Hematopoietic multipotent progenitor cell (in vitro differentiated cells): ENCODE measurements around the gene NSFL1C. TPM values are rescaled to one million over a fixed set of nuclear protein-coding genes. Genes with fewer than 3 reads are reported as not detected.

Experiments used
- DNase-seq, 3 donors: peaks; one replicate each; pipeline ENCODE4 v3.0.0-alpha.2; 2011 to 2015; ENCODE audit warnings: low read depth in 2 of 3, low spot score in 2 of 3
- total RNA-seq: library from RNA; depleted of rRNA; stranded (reverse); fragments of >200 nt; gene quantifications from one replicate; pipeline ENCODE4 v1.2.3, GENCODE V29; 2012

Gene NSFL1C
- total RNA-seq, 1 donor: 30.7 TPM

GRCh38 chr20:1394686-1395085 lies 72.0 kb downstream of the NSFL1C start:
- DNase-seq: peak in 1 of 3 donors; percentile 52

GRCh38 chr20:1393507-1393882 lies 73.2 kb downstream of the NSFL1C start:
- DNase-seq: no peak

GRCh38 chr20:1392693-1393506 lies 73.7 kb downstream of the NSFL1C start, which contains the start of gene FKBP1A:
TSS of gene FKBP1A (minus strand) at chr20:1393054. CDS start at chr20:1392998, 56 bp downstream.
- DNase-seq: peak; percentile 95 to 96 (median 95)

GRCh38 chr20:1392443-1392692 lies 74.3 kb downstream of the NSFL1C start:
- no peak for DNase-seq

Other genes starting within 250 kb of the NSFL1C start
- gene RAD21L1, start 240.8 kb downstream of the NSFL1C start, total RNA-seq: not detected
- gene SNPH, start 200.6 kb downstream of the NSFL1C start, total RNA-seq: 1.3 TPM
- gene SDCBP2, start 137.7 kb downstream of the NSFL1C start, total RNA-seq: 0.81 TPM
- gene FKBP1A, start 73.8 kb downstream of the NSFL1C start, total RNA-seq: 107 TPM
- 1.3 TPM for gene SIRPB2, start 24.6 kb upstream of the NSFL1C start, total RNA-seq
- 0.27 TPM for gene SIRPD, start 90.9 kb upstream of the NSFL1C start, total RNA-seq
- 1.9 TPM for gene SIRPB1, start 153.2 kb upstream of the NSFL1C start, total RNA-seq
- gene SIRPG, start 190.9 kb upstream of the NSFL1C start, total RNA-seq: under 0.01 TPM